HepG2 (cell line): Measurements from ENCODE around the gene FAM3A. TPM values are rescaled to one million over a fixed set of nuclear protein-coding genes. Genes with fewer than 3 reads are reported as not detected.
A peak's percentile ranks its signal among the peaks of the same experiment; 100 is the strongest.

Experiments
- HNRNPLL ChIP-seq: fragments of 200-400 bp; formaldehyde crosslinking; IDR thresholded peaks from 2 replicates; pipeline ENCODE4 v1.6.1; 2017; ENCODE audit warnings: mild to moderate bottlenecking, low read depth, low read length; ENCODE audit not compliant: poor library complexity, severe bottlenecking
- HOXA3 ChIP-seq: sonication (generic); formaldehyde crosslinking; IDR thresholded peaks from 2 replicates; pipeline ENCODE4 v1.5.0; 2020; ENCODE audit warnings: missing genetic modification reagents
- JUNB ChIP-seq: sonication (generic); formaldehyde crosslinking; IDR thresholded peaks from 2 replicates; pipeline ENCODE4 v1.8.0; 2022; ENCODE audit warnings: missing genetic modification reagents, mild to moderate bottlenecking, borderline replicate concordance
- MAFG ChIP-seq: sonication (generic); formaldehyde crosslinking; IDR thresholded peaks from 2 replicates; pipeline ENCODE4 v1.5.1; 2020; ENCODE audit warnings: mild to moderate bottlenecking, missing genetic modification reagents
- MBNL3 ChIP-seq: fragments of 250-450 bp; sonication (Bioruptor Pico); conservative IDR thresholded peaks from 2 replicates; pipeline ENCODE4 v1.8.0; 2022; ENCODE audit warnings: mild to moderate bottlenecking, inconsistent platforms
- MYNN ChIP-seq: sonication (generic); formaldehyde crosslinking; IDR thresholded peaks from 2 replicates; pipeline ENCODE4 v1.4.0; 2020; ENCODE audit warnings: mild to moderate bottlenecking, low read depth, missing genetic modification reagents
- NR3C1 ChIP-seq: sonication (generic); formaldehyde crosslinking; IDR thresholded peaks from 2 replicates; pipeline ENCODE4 v1.4.0; 2020; ENCODE audit warnings: missing genetic modification reagents
- POLR2AphosphoS5 ChIP-seq: IDR thresholded peaks from 2 replicates; pipeline ENCODE4 v1.6.1; 2012; ENCODE audit warnings: low read depth, low read length
- RAD51 ChIP-seq: fragments of 450-650 bp; IDR thresholded peaks from 2 replicates; pipeline ENCODE4 v1.6.1; 2016; ENCODE audit warnings: borderline replicate concordance
- RBM39 ChIP-seq: fragments of 200-400 bp; formaldehyde crosslinking; IDR thresholded peaks from one replicate; pipeline ENCODE4 v1.6.1; 2018; ENCODE audit warnings: antibody characterized with exemption, mild to moderate bottlenecking, low read depth, low read length; ENCODE audit not compliant: poor library complexity, severe bottlenecking
- RORA ChIP-seq: sonication (generic); formaldehyde crosslinking; IDR thresholded peaks from 2 replicates; pipeline ENCODE4 v1.5.0; 2020; ENCODE audit warnings: mild to moderate bottlenecking, missing genetic modification reagents, moderate library complexity
- RXRA ChIP-seq: sonication (generic); formaldehyde crosslinking; IDR thresholded peaks from 2 replicates; pipeline ENCODE4 v1.5.1; 2020; ENCODE audit warnings: missing genetic modification reagents
- SALL2 ChIP-seq: sonication (generic); formaldehyde crosslinking; IDR thresholded peaks from 2 replicates; pipeline ENCODE4 v1.8.1; 2023; ENCODE audit warnings: mild to moderate bottlenecking, missing genetic modification reagents, inconsistent platforms
- SMAD1 ChIP-seq: sonication (generic); formaldehyde crosslinking; IDR thresholded peaks from 2 replicates; pipeline ENCODE4 v1.4.0; 2020; ENCODE audit warnings: missing genetic modification reagents, low read depth, mild to moderate bottlenecking, borderline replicate concordance
- SMC3 ChIP-seq: IDR thresholded peaks from 2 replicates; pipeline ENCODE4 v1.6.1; 2011; ENCODE audit warnings: low read length, improper control_type of control experiment
- ZBTB21 ChIP-seq: sonication (generic); formaldehyde crosslinking; IDR thresholded peaks from 2 replicates; pipeline ENCODE4 v1.4.0; 2020; ENCODE audit warnings: missing genetic modification reagents
- ZNF292 ChIP-seq: sonication (generic); formaldehyde crosslinking; IDR thresholded peaks from 2 replicates; pipeline ENCODE4 v1.8.1; 2022; ENCODE audit warnings: mild to moderate bottlenecking, low read depth, missing genetic modification reagents, borderline replicate concordance
- ZNF367 ChIP-seq: sonication (generic); formaldehyde crosslinking; IDR thresholded peaks from 2 replicates; pipeline ENCODE4 v1.4.0; 2020; ENCODE audit warnings: missing genetic modification reagents, borderline replicate concordance
- ZNF740 ChIP-seq: sonication (generic); formaldehyde crosslinking; IDR thresholded peaks from 2 replicates; pipeline ENCODE4 v1.4.0; 2020; ENCODE audit warnings: missing genetic modification reagents
- ZNF772 ChIP-seq: sonication (generic); formaldehyde crosslinking; IDR thresholded peaks from 2 replicates; pipeline ENCODE4 v1.5.0; 2020; ENCODE audit warnings: mild to moderate bottlenecking, missing genetic modification reagents
- polyA plus RNA-seq, 8 experiments: library from polyadenylated mRNA; depleted of rRNA in 3 of 8; stranded (reverse) in 7 of 8; unstranded in 1 of 8; fragments of >200 nt; fragmentation: Illumina TruSeq in 4 of 8; extraction: Trizol in 4 of 8; gene quantifications; 2 replicates each; pipeline versions ENCODE4 v1.2.1 to v1.2.3, GENCODE V29; 2011 to 2016; ENCODE audit warnings: low read depth in 4 of 8, missing spikeins in 1 of 8, mixed read lengths in 1 of 8; ENCODE audit not compliant: insufficient read depth in 1 of 8
- total RNA-seq, 5 experiments: library from RNA; depleted of rRNA; stranded (reverse); fragments of >200 nt; fragmentation: Illumina TruSeq; extraction: Trizol; gene quantifications; 2 replicates each; pipeline ENCODE4 v1.2.3, GENCODE V29; 2016; ENCODE audit warnings: low read depth in 1 of 5
- TF ChIP-seq, protein P1 (sequence below): sonication (generic); formaldehyde crosslinking; IDR thresholded peaks from 2 replicates; pipeline ENCODE4 v1.9.0; 2022; ENCODE audit warnings: missing genetic modification reagents, mild to moderate bottlenecking, borderline replicate concordance
- TF ChIP-seq, protein P2 (sequence below): sonication (generic); formaldehyde crosslinking; IDR thresholded peaks from 2 replicates; pipeline ENCODE4 v1.8.0; 2022; ENCODE audit warnings: mild to moderate bottlenecking, missing genetic modification reagents
- TF ChIP-seq, protein P3 (sequence below): sonication (generic); formaldehyde crosslinking; IDR thresholded peaks from 2 replicates; pipeline ENCODE4 v1.4.0; 2020; ENCODE audit warnings: mild to moderate bottlenecking, low read depth, missing genetic modification reagents
- TF ChIP-seq, protein P4 (sequence below): IDR thresholded peaks from 2 replicates; pipeline ENCODE4 v1.6.1; 2016; ENCODE audit warnings: control low read depth

FAM3A gene
- total and polyA plus RNA-seq, 2 of the 13 experiments (the other 11 are each of a cell fraction or from before 2014, with no cell fraction given) = 11.2 to 22.7 TPM

- TF ChIP-seq RBM39 (no peak), SALL2 (CRISPR knock-in tag) (no peak), HOXA3 (peak; percentile 70; the same call in 1 of the 2 replicates), ZNF367 (CRISPR knock-in tag) (no peak), RAD51 (no peak), ZNF772 (peak; percentile 63; the same call in 1 of the 2 replicates), ZNF740 (CRISPR knock-in tag) (no peak), HNRNPLL (no peak), SMC3 (no peak), MYNN (CRISPR knock-in tag) (no peak), MBNL3 (CRISPR knock-in tag) (no peak), JUNB (CRISPR knock-in tag) (peak; percentile 75), RXRA (peak; percentile 85), ZNF292 (CRISPR knock-in tag) (no peak), RORA (no peak), MAFG (CRISPR knock-in tag) (peak; percentile 91), ZBTB21 (CRISPR knock-in tag) (no peak), SMAD1 (CRISPR knock-in tag) (no peak), POLR2AphosphoS5 (peak; percentile 40; the same call in 1 of the 2 replicates), NR3C1 (CRISPR knock-in tag) (no peak)
- TF ChIP-seq, protein P1, sequence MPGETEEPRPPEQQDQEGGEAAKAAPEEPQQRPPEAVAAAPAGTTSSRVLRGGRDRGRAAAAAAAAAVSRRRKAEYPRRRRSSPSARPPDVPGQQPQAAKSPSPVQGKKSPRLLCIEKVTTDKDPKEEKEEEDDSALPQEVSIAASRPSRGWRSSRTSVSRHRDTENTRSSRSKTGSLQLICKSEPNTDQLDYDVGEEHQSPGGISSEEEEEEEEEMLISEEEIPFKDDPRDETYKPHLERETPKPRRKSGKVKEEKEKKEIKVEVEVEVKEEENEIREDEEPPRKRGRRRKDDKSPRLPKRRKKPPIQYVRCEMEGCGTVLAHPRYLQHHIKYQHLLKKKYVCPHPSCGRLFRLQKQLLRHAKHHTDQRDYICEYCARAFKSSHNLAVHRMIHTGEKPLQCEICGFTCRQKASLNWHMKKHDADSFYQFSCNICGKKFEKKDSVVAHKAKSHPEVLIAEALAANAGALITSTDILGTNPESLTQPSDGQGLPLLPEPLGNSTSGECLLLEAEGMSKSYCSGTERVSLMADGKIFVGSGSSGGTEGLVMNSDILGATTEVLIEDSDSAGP = peak; percentile 11; the same call in 1 of the 2 replicates
- TF ChIP-seq, protein P2, sequence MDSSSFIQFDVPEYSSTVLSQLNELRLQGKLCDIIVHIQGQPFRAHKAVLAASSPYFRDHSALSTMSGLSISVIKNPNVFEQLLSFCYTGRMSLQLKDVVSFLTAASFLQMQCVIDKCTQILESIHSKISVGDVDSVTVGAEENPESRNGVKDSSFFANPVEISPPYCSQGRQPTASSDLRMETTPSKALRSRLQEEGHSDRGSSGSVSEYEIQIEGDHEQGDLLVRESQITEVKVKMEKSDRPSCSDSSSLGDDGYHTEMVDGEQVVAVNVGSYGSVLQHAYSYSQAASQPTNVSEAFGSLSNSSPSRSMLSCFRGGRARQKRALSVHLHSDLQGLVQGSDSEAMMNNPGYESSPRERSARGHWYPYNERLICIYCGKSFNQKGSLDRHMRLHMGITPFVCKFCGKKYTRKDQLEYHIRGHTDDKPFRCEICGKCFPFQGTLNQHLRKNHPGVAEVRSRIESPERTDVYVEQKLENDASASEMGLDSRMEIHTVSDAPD (CRISPR knock-in tag) = no peak
- TF ChIP-seq, protein P3, sequence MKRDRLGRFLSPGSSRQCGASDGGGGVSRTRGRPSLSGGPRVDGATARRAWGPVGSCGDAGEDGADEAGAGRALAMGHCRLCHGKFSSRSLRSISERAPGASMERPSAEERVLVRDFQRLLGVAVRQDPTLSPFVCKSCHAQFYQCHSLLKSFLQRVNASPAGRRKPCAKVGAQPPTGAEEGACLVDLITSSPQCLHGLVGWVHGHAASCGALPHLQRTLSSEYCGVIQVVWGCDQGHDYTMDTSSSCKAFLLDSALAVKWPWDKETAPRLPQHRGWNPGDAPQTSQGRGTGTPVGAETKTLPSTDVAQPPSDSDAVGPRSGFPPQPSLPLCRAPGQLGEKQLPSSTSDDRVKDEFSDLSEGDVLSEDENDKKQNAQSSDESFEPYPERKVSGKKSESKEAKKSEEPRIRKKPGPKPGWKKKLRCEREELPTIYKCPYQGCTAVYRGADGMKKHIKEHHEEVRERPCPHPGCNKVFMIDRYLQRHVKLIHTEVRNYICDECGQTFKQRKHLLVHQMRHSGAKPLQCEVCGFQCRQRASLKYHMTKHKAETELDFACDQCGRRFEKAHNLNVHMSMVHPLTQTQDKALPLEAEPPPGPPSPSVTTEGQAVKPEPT = no peak
- TF ChIP-seq, protein P4, sequence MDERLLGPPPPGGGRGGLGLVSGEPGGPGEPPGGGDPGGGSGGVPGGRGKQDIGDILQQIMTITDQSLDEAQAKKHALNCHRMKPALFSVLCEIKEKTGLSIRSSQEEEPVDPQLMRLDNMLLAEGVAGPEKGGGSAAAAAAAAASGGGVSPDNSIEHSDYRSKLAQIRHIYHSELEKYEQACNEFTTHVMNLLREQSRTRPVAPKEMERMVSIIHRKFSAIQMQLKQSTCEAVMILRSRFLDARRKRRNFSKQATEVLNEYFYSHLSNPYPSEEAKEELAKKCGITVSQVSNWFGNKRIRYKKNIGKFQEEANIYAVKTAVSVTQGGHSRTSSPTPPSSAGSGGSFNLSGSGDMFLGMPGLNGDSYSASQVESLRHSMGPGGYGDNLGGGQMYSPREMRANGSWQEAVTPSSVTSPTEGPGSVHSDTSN (CRISPR knock-in tag) = no peak
Measured at GRCh38 chrX:154541896-154542722, 26.1 kb upstream of the FAM3A start (continued).
